Amniotic epithelial cell (primary cell): Measurements from ENCODE around the gene PAPSS2.
"Not testable (repeated sequence)": the region's sequence is repeated elsewhere in the genome, so short reads cannot be mapped to it uniquely, and the experiment has no call there.

Source experiments
- DNase-seq: peaks from one replicate; pipeline ENCODE4 v3.0.0-alpha.2; 2010; ENCODE audit warnings: low read depth

PAPSS2 gene

DNA sequence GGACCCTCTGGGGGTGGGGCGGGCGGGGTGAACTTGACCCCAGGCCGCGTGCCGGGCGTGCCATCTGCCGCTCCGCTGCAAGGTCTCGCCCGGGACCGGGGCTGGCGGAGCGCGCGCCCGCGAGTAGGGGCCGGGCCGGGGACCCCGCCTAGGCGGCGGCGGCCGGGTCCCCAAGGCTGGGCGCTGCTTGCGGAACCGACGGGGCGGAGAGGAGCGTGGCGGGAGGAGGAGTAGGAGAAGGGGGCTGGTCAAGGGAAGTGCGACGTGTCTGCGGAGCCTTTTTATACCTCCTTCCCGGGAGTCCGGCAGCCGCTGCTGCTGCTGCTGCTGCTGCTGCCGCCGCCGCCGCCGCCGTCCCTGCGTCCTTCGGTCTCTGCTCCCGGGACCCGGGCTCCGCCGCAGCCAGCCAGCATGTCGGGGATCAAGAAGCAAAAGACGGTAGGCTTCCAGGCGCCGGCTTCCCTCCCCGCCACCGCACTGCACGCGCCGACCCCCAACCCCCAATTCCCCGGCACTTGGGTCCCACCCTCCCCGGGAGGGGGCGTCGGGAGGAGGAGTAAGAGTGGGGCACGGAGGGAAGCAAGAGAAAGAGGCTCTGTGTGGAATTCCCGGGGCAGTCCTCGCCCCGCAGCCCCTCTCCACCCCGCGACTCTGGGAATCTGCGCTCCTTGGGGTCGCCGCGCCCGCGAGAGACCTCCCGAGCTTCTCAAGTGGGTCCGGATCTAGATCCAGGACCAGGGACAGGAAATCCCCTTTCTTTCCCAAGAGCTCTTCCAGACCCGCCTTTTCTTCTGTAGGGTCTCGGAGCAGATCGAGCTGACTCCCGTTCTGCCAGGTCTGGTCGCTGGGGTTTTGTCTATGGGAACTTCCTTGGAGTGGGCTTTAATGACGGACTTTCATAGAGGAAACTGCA is at the start of gene PAPSS2:
Gene PAPSS2 (plus strand): TSS at position 308 of the 913 bp plus-strand sequence. CDS start 104 bp downstream, at position 412.
- DNase-seq, result peak; percentile 66

DNA sequence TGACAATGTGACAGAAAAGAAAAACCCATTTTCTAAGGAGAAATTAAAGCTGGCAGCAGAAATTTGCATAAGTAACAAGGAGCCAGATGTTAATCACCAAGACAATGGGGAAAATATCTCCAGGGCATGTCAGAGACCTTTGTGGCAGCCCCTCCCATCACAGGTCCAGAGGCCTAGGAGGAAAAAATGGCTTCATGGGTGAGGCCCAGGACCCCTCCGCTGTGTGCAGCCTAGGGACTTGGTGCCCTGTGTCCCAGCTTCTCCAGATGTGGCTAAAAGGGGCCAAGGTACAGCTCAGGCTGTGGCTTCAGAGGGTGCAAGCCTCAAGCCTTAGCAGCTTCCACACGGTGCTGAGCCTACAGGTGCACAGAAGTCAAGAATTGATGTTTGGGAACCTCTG is 48.3 kb upstream of the PAPSS2 start:
- not testable (repeated sequence) for DNase-seq

DNA sequence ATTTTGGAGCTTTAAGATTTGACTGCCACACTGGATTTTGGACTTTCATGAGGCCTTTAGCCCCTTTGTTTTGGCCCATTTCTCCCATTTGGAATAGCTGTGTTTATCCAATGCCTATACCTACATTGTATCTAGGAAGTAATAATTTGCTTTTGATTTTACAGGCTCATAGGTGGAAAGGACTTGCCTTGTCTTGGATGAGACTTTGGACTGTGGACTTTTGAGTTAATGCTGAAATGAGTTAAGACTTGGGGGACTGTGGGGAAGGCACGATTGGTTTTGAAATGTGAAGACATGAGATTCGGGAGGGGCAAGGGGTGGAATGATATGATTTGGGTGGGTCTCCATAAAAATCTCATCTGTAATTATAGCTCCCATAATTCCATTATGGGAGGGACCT is 47.6 kb upstream of the PAPSS2 start:
- no peak for DNase-seq

DNA sequence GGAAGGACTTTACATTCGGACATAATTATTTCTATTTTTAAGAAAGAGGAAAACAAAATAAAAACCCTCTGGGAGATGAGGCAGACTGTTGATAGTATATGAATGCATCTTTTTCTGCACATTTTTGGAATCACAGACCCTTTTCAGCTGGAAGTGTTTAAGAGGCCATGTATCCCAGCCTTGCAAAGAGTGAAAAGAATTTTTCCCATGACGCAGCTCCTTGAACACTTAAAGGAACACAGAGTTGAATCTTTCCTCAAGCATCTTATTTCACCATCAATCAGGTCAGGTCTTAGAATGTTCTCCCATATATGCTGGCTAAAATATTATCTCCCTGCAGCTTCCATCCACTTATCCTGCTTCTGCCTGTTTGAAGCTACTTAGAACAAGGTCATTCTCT is 45.9 kb upstream of the PAPSS2 start:
- peak; percentile 66 for DNase-seq

DNA sequence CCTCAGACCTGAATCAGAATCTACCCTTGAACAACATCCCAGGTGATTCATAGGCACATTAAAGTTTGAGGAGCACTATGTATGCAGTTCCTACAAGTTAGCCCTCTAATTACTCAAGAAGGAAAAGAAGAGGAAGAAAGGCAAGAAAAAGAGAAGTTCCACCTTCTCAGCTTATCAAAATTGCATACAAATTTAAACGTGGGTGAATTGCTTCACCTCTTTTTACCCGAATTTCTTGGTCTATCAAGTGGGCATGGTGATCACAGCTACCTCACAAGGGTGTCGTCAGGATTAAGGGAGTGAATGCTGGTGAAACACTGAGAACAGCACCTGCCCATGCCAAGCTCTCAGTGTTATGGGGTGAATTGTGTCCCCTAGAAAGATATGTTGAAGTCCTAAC is 43.8 kb upstream of the PAPSS2 start:
- DNase-seq, result no peak

DNA sequence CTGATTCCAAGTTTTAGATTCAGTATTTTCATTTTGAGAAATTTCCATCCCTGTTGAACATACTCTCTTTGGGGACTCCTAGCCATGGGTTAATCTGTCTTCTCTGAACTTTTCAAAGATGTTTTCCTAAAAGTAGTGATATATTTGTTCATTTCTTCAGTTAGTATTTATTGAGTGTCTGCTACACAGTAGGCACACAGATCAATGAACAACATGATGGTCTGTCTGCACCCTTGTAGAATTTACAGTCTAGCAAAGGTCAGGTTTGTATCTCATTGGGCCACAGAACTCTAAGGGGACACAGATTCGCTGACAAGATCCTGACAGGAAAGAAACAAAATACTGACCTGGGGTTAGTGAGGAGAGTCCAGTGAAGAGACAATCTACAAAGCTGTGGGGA is 42.2 kb upstream of the PAPSS2 start:
- no peak for DNase-seq

DNA sequence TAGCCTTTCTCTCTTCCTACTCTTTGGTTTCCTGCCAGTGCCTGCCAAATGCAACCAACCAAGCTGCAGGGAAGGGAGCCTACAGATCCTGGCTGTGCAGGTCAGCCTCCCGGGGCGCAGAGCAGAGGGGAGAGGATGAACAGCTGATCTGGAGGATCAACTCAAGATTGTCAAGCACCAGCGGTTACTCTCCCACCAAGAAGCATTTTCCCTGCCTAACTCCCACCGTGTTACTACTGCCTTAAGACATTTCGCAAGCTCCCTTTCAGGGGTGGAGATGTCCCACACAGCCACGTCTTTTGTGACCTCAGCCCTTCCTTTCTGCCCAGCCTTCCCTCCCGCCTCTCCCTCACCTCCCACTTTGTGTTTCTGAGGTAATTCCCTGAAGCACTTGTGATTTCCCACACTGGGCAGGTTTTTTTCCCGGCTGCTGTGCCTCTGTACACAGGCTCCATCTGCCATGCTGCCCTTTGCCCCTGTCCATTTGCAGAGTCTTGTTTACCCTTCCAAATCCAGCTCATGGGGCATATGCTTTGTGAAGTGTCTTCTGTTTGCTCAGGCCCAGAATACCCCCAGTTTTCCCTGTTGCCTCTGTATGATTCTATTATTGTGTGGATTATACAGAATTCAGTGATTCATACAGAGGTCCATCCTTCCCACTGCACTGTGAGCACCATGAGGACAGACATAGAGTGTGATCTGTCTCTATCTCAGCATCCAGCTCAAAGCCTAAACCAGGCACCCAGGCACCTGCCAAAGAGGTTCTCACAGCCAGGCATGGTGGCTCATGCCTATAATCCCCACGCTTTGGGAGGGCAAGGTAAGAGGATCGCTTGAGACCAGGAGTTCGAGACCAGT is 40.9 kb upstream of the PAPSS2 start:
- DNase-seq, result peak; percentile 70

DNA sequence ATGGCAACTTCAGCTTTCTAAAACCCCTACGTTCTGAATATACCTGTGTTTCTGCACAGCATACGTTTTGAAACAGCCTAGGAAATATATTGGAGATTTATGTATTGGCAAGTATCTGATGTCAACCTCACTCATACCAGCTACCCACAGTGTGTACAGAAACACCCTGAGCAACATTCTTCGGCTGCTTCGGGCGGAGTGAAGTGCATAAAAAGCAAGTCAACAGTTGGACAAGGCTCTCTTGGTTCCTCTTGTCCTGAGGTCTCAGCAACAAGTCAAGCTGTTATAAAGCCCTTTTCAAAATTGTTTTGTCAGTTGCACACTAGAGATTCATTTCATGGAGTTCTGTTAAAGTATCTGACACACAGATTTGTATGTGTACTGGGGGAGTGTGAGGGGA is 40.0 kb upstream of the PAPSS2 start:
- DNase-seq, result no peak

DNA sequence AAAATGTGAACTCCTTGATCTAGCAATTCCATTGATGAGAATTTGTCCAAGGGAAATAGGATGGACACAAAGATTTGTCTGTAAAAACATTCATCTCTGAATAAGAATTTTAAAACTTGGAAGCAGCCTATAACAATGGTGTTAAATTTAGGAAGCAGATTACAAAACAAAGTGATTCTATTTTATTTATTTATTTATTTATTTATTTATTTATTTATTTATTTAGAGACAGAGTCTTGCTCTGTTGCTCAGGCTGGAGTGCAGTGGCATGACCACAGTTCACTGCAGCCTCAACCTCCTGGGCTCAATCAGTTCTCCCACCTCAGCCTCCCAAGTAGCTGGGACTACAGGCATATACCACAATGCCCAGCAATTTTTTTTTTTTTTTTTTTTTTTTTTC is 38.2 kb upstream of the PAPSS2 start:
- not testable (repeated sequence) for DNase-seq

DNA sequence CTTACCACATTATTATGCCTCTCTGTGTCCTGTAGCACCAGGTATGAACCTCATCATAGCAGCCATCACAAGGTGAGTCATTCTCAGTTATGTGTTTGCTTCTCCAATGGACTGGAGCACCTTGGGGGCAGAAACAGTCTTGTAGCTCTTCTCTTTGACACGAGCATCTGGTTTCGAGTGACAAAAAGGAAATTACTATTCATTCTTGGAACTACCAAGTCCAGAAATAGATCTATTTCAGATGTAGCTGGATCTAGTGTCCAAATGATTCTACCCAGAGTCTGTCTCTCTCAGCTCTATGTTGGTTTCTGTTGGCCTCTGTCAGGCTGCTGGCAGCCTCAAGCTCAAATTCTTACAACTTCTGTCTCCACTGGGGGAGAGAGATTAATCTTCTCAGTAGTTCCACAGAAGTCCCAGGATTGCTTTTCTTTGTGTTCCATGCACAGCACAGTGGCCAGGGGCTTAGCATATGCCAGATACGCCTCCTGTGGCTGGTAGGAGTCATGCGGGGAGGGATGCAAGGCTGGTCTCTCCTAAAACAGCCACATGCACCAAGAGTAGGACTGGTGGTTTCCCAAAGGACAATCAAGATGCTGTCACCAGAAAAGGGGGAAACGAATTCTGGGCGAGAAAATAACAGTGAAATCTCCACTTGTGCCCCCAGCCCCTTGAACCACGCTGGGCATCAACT is 37.2 kb upstream of the PAPSS2 start:
- no peak for DNase-seq

DNA sequence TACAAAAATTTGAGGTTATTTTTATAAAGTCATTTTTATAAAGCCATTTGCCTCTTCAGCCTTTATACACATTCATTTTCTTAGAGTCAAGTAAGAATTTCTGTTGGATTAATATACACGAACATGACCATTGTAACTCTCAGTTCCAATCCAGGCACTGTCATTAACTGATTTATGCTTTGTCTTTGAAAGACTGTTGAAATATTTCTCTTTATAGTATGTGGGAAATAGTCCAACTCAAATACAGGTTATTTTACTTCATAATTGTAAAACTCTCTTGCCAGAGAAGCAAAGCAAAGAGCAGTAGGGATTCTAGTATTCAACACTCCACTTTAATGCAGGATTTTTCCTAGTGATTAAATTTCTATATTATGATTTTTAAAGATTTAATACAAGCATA is 36.5 kb upstream of the PAPSS2 start:
- DNase-seq, result no peak

DNA sequence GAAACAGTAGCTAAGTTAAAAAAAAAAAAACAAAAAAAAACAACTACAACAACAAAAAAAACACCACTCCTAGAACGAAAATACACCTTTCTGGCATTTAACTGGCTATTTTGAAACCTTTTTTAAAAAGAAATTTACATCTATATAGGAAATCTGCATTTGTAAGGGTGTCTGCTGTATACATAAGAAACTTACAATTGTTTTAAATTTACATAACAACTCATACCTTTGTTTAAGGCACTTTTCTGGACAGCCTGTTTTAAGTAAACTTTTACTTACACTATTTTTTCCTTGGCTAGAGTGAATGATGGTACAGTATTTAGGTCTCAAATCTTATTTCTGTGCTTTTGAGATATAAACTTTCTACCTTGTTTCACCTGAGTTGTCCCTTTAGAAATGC is 34.0 kb upstream of the PAPSS2 start:
- no peak for DNase-seq

DNA sequence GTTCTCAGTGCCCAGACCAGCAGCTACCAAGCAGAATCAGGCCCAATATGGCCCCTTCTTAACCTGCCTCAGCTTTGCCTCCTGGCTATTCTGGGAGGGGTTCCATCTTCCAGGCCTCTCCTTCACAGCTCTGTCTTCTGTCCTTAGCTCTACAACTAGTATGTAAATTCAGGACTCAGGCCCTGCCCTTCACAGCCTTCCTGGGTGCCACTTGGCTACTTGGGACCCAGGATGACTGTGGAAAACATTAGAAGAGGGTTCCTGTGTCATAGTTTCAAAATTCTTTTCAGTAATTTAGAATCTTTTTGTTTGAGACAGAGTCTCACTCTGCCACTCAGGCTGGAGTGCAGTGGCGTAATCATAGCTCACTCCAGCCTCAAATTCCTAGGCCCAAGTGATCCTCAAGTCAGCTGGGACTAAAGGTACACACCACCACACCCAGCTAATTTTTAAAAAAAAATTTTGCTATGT is 33.2 kb upstream of the PAPSS2 start:
- no peak for DNase-seq

DNA sequence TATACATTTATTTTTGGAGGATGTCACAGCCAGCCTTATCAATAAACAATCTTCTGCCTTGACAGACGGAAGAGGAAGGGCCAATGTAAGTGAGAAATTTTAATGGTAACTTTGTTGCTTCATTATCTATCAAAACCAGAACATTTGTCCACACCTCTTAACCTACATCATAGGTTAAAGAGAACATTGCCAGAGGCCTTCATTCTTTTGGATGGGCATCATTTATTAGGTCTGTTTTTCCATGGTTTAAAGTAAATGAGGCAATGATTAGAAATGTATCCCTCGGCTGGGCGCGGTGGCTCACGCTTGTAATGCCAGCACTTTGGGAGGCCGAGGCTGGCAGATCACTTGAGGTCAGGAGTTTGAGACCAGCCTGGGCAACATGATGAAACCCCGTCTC is 29.5 kb upstream of the PAPSS2 start:
- DNase-seq, result no peak

DNA sequence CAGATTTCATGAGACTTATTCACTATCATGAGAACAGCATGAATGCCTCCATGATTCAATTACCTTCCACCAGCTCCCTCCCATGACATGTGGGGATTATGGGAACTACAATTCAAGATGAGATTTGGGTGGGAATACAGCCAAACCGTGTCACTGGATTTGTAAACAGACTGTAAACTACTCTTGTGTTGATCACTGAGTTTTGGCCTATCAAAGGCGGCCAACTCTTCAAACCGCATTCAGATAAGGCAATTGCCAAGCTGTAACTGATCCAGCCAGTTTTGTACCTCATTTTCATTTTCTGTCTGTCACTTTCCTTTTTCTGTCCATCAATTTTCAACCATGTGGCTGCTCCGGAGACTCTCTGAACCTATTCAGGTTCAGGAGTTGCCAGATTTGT is 27.2 kb upstream of the PAPSS2 start:
- no peak for DNase-seq

DNA sequence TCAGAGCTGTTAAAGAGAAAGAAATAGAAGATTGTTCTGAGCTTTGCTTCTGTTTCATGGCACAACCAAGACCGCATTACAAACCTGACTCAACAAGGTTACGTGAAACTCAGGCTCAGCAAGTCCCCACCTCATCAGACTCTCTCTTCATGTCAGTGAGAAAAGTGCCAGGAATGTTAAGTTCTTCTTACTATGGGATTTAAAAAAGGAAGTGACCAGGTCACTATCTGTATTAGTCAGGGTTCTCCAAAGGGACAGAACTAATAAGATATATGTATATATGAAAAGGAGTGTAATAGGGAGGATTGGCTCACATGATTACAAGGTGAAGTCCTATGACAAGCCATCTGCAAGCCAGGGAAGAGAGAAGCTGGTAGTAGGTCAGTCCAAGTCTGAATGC is 25.4 kb upstream of the PAPSS2 start:
- no peak for DNase-seq

DNA sequence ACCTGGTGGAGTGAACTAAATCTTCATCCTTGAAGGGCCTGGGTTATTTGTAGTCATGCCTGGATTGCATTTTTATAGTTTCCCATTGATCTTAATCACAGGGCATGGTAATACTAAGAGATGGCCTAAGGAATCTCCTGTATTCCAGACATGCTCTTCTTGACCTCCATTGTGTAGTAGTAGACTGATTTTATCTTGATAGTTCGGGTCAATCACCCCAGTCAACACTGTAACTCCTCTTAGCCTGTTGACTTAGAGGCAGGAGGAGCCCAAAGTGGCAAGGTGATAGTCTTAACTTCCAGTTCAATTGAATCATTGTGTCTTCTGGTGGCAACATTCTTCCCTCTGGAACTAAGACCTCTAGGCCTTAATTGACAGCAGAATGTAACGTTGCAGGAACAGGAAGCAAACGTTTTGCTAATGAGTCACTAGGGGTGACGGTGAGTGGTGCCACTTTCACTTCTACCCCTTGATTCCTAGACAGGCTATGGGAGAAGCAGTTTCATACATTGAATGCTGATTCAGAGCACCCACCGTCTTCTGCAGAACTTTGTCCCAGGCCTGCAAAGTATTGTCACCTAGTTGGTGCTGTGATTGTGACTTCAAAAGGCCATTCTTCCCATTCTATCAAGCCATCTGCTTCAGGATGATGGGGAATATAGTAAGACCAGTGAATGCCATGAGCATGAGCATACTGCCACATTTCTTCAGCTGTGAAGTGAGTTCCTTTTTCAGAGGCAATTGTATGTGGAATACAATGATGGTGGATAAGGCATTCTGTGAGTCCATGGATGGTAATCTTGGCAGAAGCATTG is 24.0 kb upstream of the PAPSS2 start:
- peak; percentile 71 for DNase-seq

DNA sequence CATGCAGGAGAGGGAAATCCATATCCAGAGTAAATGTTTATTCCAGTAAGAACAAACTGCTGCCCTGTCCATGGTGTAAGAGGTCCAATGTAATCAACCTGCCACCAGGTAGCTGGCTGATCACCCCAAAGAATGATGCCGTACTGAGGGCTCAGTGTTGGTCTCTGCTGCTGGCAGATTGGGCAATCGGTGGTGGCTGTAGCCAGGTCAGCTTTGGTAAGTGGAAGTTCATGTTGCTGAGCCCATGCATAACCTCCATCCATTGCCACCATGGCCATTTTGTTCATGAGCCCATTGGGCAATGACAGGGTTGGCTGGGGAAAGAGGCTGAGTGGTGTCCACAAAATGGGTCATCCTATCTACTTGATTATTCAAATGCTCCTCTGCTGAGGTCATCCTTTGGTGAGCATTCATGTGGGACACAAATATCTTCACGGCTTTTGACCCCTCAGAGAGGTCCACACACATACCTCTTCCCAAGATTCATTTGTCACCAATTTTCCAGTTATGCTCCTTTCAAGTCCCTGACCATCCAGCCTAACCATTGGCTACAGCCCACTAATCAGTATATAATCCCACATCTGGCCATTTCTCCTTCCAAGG is 23.3 kb upstream of the PAPSS2 start:
- DNase-seq, result no peak

DNA sequence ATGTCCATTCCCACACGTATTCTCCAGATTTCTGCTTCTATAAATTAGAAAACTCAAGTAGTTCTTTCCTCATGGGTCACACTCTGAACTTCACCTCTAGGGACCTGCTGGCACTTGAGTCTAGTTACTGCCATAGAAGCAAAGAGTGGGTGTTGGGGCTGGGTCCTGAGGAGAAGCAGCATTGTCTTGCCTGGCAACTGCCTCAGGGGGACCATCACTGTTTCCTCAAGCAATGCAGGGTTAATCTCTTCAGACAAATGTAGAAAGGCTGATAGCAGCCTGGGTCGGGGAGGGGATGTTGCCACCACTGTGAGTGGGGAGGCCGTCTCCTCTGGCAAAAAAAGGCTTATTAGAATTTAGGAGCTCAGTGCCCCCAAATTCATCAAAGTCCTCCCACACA is 20.2 kb upstream of the PAPSS2 start:
- no peak for DNase-seq

DNA sequence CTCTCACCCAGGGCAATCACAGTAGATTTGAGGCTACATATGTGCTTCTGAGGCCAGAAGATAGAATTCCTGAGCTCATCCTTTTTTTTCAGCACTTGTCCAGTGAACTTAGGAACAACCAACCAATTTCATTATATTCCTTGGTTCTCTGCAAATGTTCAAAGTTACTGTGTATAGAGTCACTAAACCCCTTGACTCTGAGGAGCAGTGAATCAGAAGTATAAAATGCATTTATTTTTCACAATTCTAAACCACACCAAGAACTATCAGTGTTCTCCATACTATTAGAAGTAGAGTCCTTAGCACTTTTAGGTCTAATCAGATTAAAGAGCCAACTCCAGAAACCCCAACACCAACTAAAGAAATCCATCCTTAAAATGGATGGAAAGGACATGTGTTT is 19.6 kb upstream of the PAPSS2 start:
- DNase-seq, result no peak

DNA sequence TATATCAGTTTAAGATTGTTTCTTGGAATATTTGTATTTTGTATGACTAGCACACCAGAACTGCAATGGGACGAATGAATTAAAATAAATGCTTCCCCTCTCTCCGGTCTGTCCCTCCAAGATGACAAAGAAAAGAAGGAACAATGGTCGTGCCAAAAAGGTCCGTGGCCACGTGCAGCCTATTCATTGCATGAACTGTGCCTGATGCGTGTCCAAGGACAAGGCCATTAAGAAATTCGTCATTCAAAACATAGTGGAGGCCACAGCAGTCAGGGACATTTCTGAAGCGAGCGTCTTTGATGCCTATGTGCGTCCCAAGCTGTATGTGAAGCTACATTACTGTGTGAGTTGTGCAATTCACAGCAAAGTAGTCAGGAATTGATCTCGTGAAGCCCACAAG is 17.2 kb upstream of the PAPSS2 start:
- no peak for DNase-seq
